BJ (cell line): ENCODE results near the gene NCOA3. TPM values are rescaled to one million over a fixed set of nuclear protein-coding genes. Genes with fewer than 3 reads are reported as not detected.

Source experiments
- CTCF ChIA-PET: fragments of 350-600 bp; formaldehyde crosslinking; extraction: SDS; loops from one replicate; lab custom pipeline; 2021; ENCODE audit warnings: antibody characterized with exemption, inconsistent platforms; lab: Yijun Ruan, JAX
- POLR2A ChIA-PET: fragments of 300-600 bp; sonication (Branson Sonifier 250); formaldehyde crosslinking; extraction: SDS; loops from one replicate; lab custom pipeline; 2021; ENCODE audit warnings: antibody characterized with exemption; lab: Charles Lee
- DNase-seq: peaks from one replicate; pipeline ENCODE4 v3.0.0-alpha.2; 2011; ENCODE audit warnings: low read depth
- H3K27me3 ChIP-seq: 2 replicates; pipeline ENCODE4 v1.6.0; 2011; ENCODE audit warnings: low read length; ENCODE audit not compliant: control insufficient read depth, insufficient read depth
- H3K36me3 ChIP-seq: 2 replicates; pipeline ENCODE4 v1.5.1; 2011; ENCODE audit warnings: low read length; ENCODE audit not compliant: control insufficient read depth, insufficient read depth
- H3K4me3 ChIP-seq: 2 replicates; pipeline ENCODE4 v1.5.1; 2011; ENCODE audit warnings: low read depth, mild to moderate bottlenecking, control low read depth, low read length
- CTCF ChIP-seq: IDR thresholded peaks from 2 replicates; pipeline ENCODE4 v1.5.1; 2011; ENCODE audit warnings: low read depth, mild to moderate bottlenecking, control low read depth, inconsistent platforms, low read length, moderate library complexity; ENCODE audit not compliant: insufficient read depth
- polyA plus RNA-seq: library from polyadenylated mRNA; depleted of rRNA; stranded (reverse); fragments of >200 nt; gene quantifications from 2 replicates; pipeline ENCODE4 v1.2.3, GENCODE V29; 2011

The NCOA3 gene
- polyA plus RNA-seq, 1 experiment, result 23.6 TPM

GRCh38 chr20:47482705-47483104 is 19.0 kb upstream of the NCOA3 start:
- ChIA-PET POLR2A (interaction anchor here (0.6 kb wide), 1 partner anchor 79 kb away, joined by 22 read pairs; no protein-coding TSS in a partner anchor), CTCF (no interaction called here)
- no peak for TF ChIP-seq CTCF
- Histone ChIP-seq H3K4me3 (no peak overlapping the region), H3K27me3 (peaks cover 1% of the 10 kb centered on the region; the same call in 1 of the 2 replicates), H3K36me3 (no peaks in the 10 kb centered on the region)
- DNase-seq, result no peak

GRCh38 chr20:47484303-47484702 is 17.4 kb upstream of the NCOA3 start:
- DNase-seq, result no peak
- ChIA-PET CTCF (interaction anchor here (1.0 kb wide), 2 partner anchors 9 to 12 kb away, joined by 3 to 4 read pairs; no protein-coding TSS in a partner anchor), POLR2A (no interaction called here)

GRCh38 chr20:47487175-47487917 is 14.3 kb upstream of the NCOA3 start:
- H3K4me3 ChIP-seq, result no peak overlapping the region
- no peaks in the 10 kb centered on the region for H3K27me3 ChIP-seq
- TF ChIP-seq CTCF, result no peak
- CTCF ChIA-PET, result interaction anchor here (0.6 to 1.6 kb wide), 2 partner anchors 103 to 1776 kb away, joined by 3 to 4 read pairs; no protein-coding TSS in a partner anchor
- no peaks in the 10 kb centered on the region for H3K36me3 ChIP-seq
- POLR2A ChIA-PET, result interaction anchor here (0.5 kb wide), 1 partner anchor 14 kb away, joined by 3 read pairs; no protein-coding TSS in a partner anchor
- DNase-seq, result no peak

More at GRCh38 chr20:47484303-47484702, 17.4 kb upstream of the NCOA3 start:
- Histone ChIP-seq H3K36me3 (no peaks in the 10 kb centered on the region), H3K27me3 (peaks cover 1% of the 10 kb centered on the region; the same call in 1 of the 2 replicates), H3K4me3 (no peak overlapping the region)
- TF ChIP-seq CTCF, result no peak

- no peaks in the 10 kb centered on the region for H3K27me3 ChIP-seq
- ChIA-PET CTCF (no interaction called here), POLR2A (interaction anchor here (0.6 kb wide), 1 partner anchor 23 kb away, joined by 8 read pairs; no protein-coding TSS in a partner anchor)
- no peak for TF ChIP-seq CTCF
- no peak overlapping the region for H3K4me3 ChIP-seq
- no peaks in the 10 kb centered on the region for H3K36me3 ChIP-seq
- DNase-seq, result no peak
Measured at GRCh38 chr20:47489448-47489872, 12.2 kb upstream of the NCOA3 start.

- no peak for TF ChIP-seq CTCF
- POLR2A ChIA-PET, result no interaction called here
- Histone ChIP-seq H3K4me3 (no peak overlapping the region), H3K27me3 (no peaks in the 10 kb centered on the region), H3K36me3 (no peaks in the 10 kb centered on the region)
- CTCF ChIA-PET, result no interaction called here
- no peak for DNase-seq
Measured at GRCh38 chr20:47490795-47491194, 10.9 kb upstream of the NCOA3 start.
